ENCODE data around the gene B3GALNT2.

B3GALNT2 gene

DNA sequence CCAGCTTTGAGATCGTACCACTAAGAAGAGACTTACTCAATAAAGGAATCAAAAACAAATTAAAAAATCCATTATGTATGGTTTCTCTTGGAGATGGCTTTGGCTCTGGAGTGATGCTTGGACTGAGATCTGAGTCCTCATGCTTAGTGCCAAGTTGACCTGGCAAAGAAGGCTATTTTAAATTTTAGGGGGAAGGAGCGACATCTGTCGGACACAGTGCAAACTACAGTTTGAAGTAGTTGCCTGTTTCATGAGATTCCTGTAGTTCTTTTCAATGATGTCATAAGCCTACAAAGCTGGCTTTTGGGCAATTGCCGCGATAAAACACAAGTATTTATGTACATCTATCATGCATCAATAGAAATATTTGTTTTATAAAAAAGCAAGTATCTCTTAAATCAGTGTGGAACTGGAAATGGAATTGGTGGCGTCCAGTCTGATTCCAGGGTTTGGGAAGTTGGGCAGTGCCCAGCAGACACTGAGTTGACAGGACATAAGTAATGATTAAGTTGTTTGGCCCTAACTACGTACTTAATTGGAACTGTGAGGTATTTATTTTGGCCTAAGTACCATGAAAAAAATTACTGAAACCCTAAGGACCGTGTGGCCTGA lies 87.1 kb downstream of the B3GALNT2 start (continued):
- TF ChIP-seq ZNF354C (tag by site-specific recombination; IDR thresholded peaks at IDR 0.05; ENCODE audit: borderline replicate concordance, low read depth) (no peak), HOXA7 (CRISPR knock-in tag; IDR thresholded peaks at IDR 0.05; ENCODE audit: borderline replicate concordance) (no peak), ZBTB21 (tag by site-specific recombination; IDR thresholded peaks at IDR 0.05) (no peak; the same call in 1 of the 2 replicates), OSR2 (tag by site-specific recombination; IDR thresholded peaks at IDR 0.05) (no peak), ZNF530 (tag by site-specific recombination; IDR thresholded peaks at IDR 0.05; ENCODE audit: low read depth) (no peak), ZNF266 (tag by site-specific recombination; IDR thresholded peaks at IDR 0.05; ENCODE audit: low read depth) (no peak), ZIC2 (tag by site-specific recombination; IDR thresholded peaks at IDR 0.05) (no peak), ZNF366 (tag by site-specific recombination; conservative IDR thresholded peaks at IDR 0.05) (no peak), ZNF600 (tag by site-specific recombination; IDR thresholded peaks at IDR 0.05) (no peak; the same call in 1 of the 2 replicates), ZNF19 (tag by site-specific recombination; IDR thresholded peaks at IDR 0.05; ENCODE audit: low read depth) (no peak), ZSCAN30 (tag by site-specific recombination; IDR thresholded peaks at IDR 0.05) (peak; percentile 15; the same call in 1 of the 2 replicates), ZNF747 (tag by site-specific recombination; IDR thresholded peaks at IDR 0.05) (no peak), ZNF223 (tag by site-specific recombination; IDR thresholded peaks at IDR 0.05) (no peak), ZNF433 (tag by site-specific recombination; IDR thresholded peaks at IDR 0.05; ENCODE audit: low read depth) (no peak), OVOL3 (tag by site-specific recombination; IDR thresholded peaks at IDR 0.05) (no peak), ZNF501 (tag by site-specific recombination; IDR thresholded peaks at IDR 0.05) (peak; percentile 77; the same call in 1 of the 2 replicates), ZNF561 (tag by site-specific recombination; IDR thresholded peaks at IDR 0.05; ENCODE audit: borderline replicate concordance) (0 out of 2 replicates have a peak, but pooled peaks have one; percentile 48), ZNF394 (tag by site-specific recombination; IDR thresholded peaks at IDR 0.05; ENCODE audit: borderline replicate concordance) (no peak)
- TF ChIP-seq, protein P1, sequence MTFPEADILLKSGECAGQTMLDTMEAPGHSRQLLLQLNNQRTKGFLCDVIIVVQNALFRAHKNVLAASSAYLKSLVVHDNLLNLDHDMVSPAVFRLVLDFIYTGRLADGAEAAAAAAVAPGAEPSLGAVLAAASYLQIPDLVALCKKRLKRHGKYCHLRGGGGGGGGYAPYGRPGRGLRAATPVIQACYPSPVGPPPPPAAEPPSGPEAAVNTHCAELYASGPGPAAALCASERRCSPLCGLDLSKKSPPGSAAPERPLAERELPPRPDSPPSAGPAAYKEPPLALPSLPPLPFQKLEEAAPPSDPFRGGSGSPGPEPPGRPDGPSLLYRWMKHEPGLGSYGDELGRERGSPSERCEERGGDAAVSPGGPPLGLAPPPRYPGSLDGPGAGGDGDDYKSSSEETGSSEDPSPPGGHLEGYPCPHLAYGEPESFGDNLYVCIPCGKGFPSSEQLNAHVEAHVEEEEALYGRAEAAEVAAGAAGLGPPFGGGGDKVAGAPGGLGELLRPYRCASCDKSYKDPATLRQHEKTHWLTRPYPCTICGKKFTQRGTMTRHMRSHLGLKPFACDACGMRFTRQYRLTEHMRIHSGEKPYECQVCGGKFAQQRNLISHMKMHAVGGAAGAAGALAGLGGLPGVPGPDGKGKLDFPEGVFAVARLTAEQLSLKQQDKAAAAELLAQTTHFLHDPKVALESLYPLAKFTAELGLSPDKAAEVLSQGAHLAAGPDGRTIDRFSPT (tag by site-specific recombination; IDR thresholded peaks at IDR 0.05), result 0 out of 2 replicates have a peak, but pooled peaks have one; percentile 27
- TF ChIP-seq, protein P2, sequence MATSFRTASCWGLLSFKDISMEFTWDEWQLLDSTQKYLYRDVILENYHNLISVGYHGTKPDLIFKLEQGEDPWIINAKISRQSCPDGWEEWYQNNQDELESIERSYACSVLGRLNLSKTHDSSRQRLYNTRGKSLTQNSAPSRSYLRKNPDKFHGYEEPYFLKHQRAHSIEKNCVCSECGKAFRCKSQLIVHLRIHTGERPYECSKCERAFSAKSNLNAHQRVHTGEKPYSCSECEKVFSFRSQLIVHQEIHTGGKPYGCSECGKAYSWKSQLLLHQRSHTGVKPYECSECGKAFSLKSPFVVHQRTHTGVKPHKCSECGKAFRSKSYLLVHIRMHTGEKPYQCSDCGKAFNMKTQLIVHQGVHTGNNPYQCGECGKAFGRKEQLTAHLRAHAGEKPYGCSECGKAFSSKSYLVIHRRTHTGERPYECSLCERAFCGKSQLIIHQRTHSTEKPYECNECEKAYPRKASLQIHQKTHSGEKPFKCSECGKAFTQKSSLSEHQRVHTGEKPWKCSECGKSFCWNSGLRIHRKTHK (tag by site-specific recombination; IDR thresholded peaks at IDR 0.05), result no peak

DNA sequence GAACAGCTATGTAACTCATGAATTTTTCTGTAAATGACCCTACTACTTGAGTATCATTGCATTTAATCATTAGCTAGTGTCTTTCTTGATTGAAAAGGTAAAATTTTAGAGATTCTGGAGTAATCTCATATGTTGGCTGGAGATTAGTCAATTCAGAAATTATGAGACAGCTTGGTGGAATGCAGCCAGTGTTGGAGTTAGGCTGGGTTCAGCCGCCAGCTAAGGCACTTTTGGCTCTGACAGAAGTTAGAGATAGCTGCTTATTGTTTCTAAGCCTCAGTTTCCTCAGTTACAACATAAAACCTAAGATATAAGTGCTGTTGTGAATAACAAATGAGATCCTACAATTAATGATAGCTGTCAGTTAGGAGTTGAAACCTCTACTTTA lies 87.6 kb downstream of the B3GALNT2 start:
- Histone ChIP-seq H3K27ac (ENCODE audit: extremely low read depth, low read depth, low read length) (no peak overlapping the region), H3K9me3 (ENCODE audit: control insufficient read depth, insufficient read depth, low read depth, low read length) (no peaks in the 10 kb centered on the region), H3K36me3 (ENCODE audit: control insufficient read depth in 2 of 2, insufficient read depth in 1 of 2, low read length in 2 of 2) (peaks cover 13 to 31% of the 10 kb centered on the region in 2 experiments), H3K4me3 (ENCODE audit: low read depth, low read length) (no peak overlapping the region), H3K4me1 (ENCODE audit: control insufficient read depth, insufficient read depth, low read length) (no peaks in the 10 kb centered on the region; the same call in 1 of the 2 replicates)
- POLR2A ChIA-PET, result interaction anchor here (0.5 to 2.0 kb wide), 7 partner anchors 49 to 312 kb away, joined by 3 to 11 read pairs (median 4); partner anchors contain the start of genes ARID4B, B3GALNT2, GGPS1 and TBCE
- TF ChIP-seq ZNF302 (tag by site-specific recombination; IDR thresholded peaks at IDR 0.05; ENCODE audit: low read depth), result no peak
- TF ChIP-seq ZNF76 (tag by site-specific recombination; IDR thresholded peaks at IDR 0.05; ENCODE audit: borderline replicate concordance, low read depth), result no peak
- TF ChIP-seq ZNF548 (tag by site-specific recombination; IDR thresholded peaks at IDR 0.05), result no peak
- TF ChIP-seq, protein P3, sequence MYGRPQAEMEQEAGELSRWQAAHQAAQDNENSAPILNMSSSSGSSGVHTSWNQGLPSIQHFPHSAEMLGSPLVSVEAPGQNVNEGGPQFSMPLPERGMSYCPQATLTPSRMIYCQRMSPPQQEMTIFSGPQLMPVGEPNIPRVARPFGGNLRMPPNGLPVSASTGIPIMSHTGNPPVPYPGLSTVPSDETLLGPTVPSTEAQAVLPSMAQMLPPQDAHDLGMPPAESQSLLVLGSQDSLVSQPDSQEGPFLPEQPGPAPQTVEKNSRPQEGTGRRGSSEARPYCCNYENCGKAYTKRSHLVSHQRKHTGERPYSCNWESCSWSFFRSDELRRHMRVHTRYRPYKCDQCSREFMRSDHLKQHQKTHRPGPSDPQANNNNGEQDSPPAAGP (tag by site-specific recombination; IDR thresholded peaks at IDR 0.05), result no peak
- TF ChIP-seq ZNF677 (tag by site-specific recombination; IDR thresholded peaks at IDR 0.05), result no peak
- CTCF ChIA-PET, result interaction anchor here (0.6 to 3.7 kb wide), 85 partner anchors 8 to 1861 kb away, joined by 3 to 67 read pairs (median 4); partner anchors contain the start of genes ARID4B, GGPS1 and TBCE
